SK-N-SH (cell line): Measurements from ENCODE around the gene KRTAP10-7. TPM values are rescaled to one million over a fixed set of nuclear protein-coding genes. Genes with fewer than 3 reads are reported as not detected.
"Not testable (repeated sequence)": the region's sequence is repeated elsewhere in the genome, so short reads cannot be mapped to it uniquely, and the experiment has no call there.

Source experiments
- CTCF ChIA-PET: fragments of 300-600, 350-600 bp; formaldehyde crosslinking; extraction: SDS; loops from one replicate; lab custom pipeline; 2021; lab: Yijun Ruan, JAX
- POLR2A ChIA-PET: fragments of 350-600 bp; sonication (Branson Sonifier 250); formaldehyde crosslinking; extraction: SDS; loops from one replicate; lab custom pipeline; 2020; ENCODE audit warnings: antibody characterized with exemption, inconsistent platforms; lab: Yijun Ruan, JAX
- DNase-seq: peaks from one replicate; pipeline ENCODE4 v3.0.0; 2012
- H2AFZ ChIP-seq: fragments of 200-600 bp; sonication (generic); 2 replicates; pipeline ENCODE4 v1.8.1; 2016; ENCODE audit warnings: antibody characterized with exemption, mild to moderate bottlenecking, low read depth
- H3F3A ChIP-seq: fragments of 200-600 bp; sonication (generic); replicated peaks from 2 replicates; pipeline ENCODE3; 2016; ENCODE audit warnings: antibody characterized with exemption, mild to moderate bottlenecking; ENCODE audit not compliant: insufficient read depth
- H3K27ac ChIP-seq, 2 experiments: fragments of 200-500 bp in 1 of 2; fragments of 200-600 bp in 1 of 2; sonication (Bioruptor generic) in 1 of 2; sonication (generic), shearing (Covaris generic) in 1 of 2; 2 replicates each; pipeline versions ENCODE4 v1.5.1 to v1.6.1; 2014 to 2016; ENCODE audit warnings: low read depth in 2 of 2, inconsistent platforms in 1 of 2, low read length in 1 of 2, mild to moderate bottlenecking in 1 of 2, mixed read lengths in 1 of 2
- H3K27me3 ChIP-seq: fragments of 200-600 bp; sonication (generic), shearing (Covaris generic); 2 replicates; pipeline ENCODE4 v1.6.1; 2016; ENCODE audit warnings: mixed run types; ENCODE audit not compliant: insufficient read depth
- H3K36me3 ChIP-seq, 2 experiments: fragments of 200-500 bp in 1 of 2; fragments of 200-600 bp in 1 of 2; sonication (Bioruptor generic) in 1 of 2; sonication (generic) in 1 of 2; replicated peaks in 1 of 2; 2 replicates each; pipeline versions ENCODE3 to v1.5.1; 2014 to 2016; ENCODE audit warnings: low read length in 1 of 2, mild to moderate bottlenecking in 1 of 2; ENCODE audit not compliant: insufficient read depth in 2 of 2, control insufficient read depth in 1 of 2
- H3K4me1 ChIP-seq, 2 experiments: fragments of 200-500 bp in 1 of 2; fragments of 200-600 bp in 1 of 2; sonication (Bioruptor generic) in 1 of 2; sonication (generic), shearing (Covaris generic) in 1 of 2; 2 replicates each; pipeline versions ENCODE4 v1.5.1 to v1.6.1; 2014 to 2016; ENCODE audit warnings: low read depth in 1 of 2, low read length in 1 of 2, mixed run types in 1 of 2; ENCODE audit not compliant: insufficient read depth in 2 of 2, control insufficient read depth in 1 of 2
- H3K4me2 ChIP-seq: fragments of 200-600 bp; sonication (generic), shearing (Covaris generic); 2 replicates; pipeline ENCODE4 v1.6.1; 2017; ENCODE audit warnings: mixed run types
- H3K4me3 ChIP-seq, 2 experiments: fragments of 200-500 bp in 1 of 2; fragments of 200-600 bp in 1 of 2; sonication (Bioruptor generic) in 1 of 2; sonication (generic), shearing (Covaris generic) in 1 of 2; 2 replicates each; pipeline versions ENCODE4 v1.5.1 to v1.8.1; 2014 to 2016; ENCODE audit warnings: low read depth in 2 of 2, inconsistent platforms in 1 of 2, low read length in 1 of 2, mild to moderate bottlenecking in 1 of 2, mixed read lengths in 1 of 2, moderate library complexity in 1 of 2
- H3K79me2 ChIP-seq: fragments of 200-600 bp; sonication (generic); 2 replicates; pipeline ENCODE4 v1.8.1; 2017; ENCODE audit warnings: mild to moderate bottlenecking; ENCODE audit not compliant: insufficient read depth
- H3K9ac ChIP-seq: fragments of 200-600 bp; sonication (generic); 2 replicates; pipeline ENCODE4 v1.6.1; 2017; ENCODE audit warnings: mixed run types
- H3K9me2 ChIP-seq: fragments of 200-600 bp; sonication (generic); 2 replicates; pipeline ENCODE4 v1.6.1; 2017; ENCODE audit warnings: mixed run types
- H3K9me3 ChIP-seq: fragments of 200-600 bp; sonication (generic); 2 replicates; pipeline ENCODE4 v1.6.1; 2017; ENCODE audit warnings: mixed run types, mild to moderate bottlenecking, moderate library complexity
- H4K20me1 ChIP-seq: fragments of 200-600 bp; sonication (generic); 2 replicates; pipeline ENCODE4 v1.6.1; 2017; ENCODE audit warnings: mild to moderate bottlenecking, mixed run types; ENCODE audit not compliant: insufficient read depth
- RFX5 ChIP-seq: IDR thresholded peaks from 2 replicates; pipeline ENCODE4 v1.6.1; 2012; ENCODE audit warnings: mild to moderate bottlenecking, improper control_type of control experiment, low read length
- SMC3 ChIP-seq: IDR thresholded peaks from 2 replicates; pipeline ENCODE4 v1.6.1; 2012; ENCODE audit warnings: low read depth, low read length, improper control_type of control experiment
- WGBS: methylation state at CpG from one replicate; pipeline ENCODE4 v1.1.6; 2017; ENCODE audit warnings: low lambda C conversion rate; 5-methylcytosine and 5-hydroxymethylcytosine counted together
- polyA plus RNA-seq, 3 experiments: library from polyadenylated mRNA; depleted of rRNA; stranded (reverse); fragments of >200 nt; gene quantifications; 2 replicates each; pipeline ENCODE4 v1.2.3, GENCODE V29; 2012
- TF ChIP-seq, protein P1 (sequence below): fragments of 200-600 bp; sonication (generic); IDR thresholded peaks from 2 replicates; pipeline ENCODE4 v1.6.1; 2017; ENCODE audit warnings: antibody characterized with exemption, mild to moderate bottlenecking, moderate library complexity
- TF ChIP-seq, protein P2 (sequence below): IDR thresholded peaks from 2 replicates; pipeline ENCODE4 v1.4.0; 2012; ENCODE audit warnings: low read depth, borderline replicate concordance

Gene KRTAP10-7
- polyA plus RNA-seq, 1 of the 3 experiments (the other 2 are of a cell fraction): not detected

GRCh38 chr21:44609193-44609592 is 8.8 kb downstream of the KRTAP10-7 start (continued):
- TF ChIP-seq, protein P1, sequence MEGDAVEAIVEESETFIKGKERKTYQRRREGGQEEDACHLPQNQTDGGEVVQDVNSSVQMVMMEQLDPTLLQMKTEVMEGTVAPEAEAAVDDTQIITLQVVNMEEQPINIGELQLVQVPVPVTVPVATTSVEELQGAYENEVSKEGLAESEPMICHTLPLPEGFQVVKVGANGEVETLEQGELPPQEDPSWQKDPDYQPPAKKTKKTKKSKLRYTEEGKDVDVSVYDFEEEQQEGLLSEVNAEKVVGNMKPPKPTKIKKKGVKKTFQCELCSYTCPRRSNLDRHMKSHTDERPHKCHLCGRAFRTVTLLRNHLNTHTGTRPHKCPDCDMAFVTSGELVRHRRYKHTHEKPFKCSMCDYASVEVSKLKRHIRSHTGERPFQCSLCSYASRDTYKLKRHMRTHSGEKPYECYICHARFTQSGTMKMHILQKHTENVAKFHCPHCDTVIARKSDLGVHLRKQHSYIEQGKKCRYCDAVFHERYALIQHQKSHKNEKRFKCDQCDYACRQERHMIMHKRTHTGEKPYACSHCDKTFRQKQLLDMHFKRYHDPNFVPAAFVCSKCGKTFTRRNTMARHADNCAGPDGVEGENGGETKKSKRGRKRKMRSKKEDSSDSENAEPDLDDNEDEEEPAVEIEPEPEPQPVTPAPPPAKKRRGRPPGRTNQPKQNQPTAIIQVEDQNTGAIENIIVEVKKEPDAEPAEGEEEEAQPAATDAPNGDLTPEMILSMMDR: no peak
- TF ChIP-seq RFX5: no peak

DNA sequence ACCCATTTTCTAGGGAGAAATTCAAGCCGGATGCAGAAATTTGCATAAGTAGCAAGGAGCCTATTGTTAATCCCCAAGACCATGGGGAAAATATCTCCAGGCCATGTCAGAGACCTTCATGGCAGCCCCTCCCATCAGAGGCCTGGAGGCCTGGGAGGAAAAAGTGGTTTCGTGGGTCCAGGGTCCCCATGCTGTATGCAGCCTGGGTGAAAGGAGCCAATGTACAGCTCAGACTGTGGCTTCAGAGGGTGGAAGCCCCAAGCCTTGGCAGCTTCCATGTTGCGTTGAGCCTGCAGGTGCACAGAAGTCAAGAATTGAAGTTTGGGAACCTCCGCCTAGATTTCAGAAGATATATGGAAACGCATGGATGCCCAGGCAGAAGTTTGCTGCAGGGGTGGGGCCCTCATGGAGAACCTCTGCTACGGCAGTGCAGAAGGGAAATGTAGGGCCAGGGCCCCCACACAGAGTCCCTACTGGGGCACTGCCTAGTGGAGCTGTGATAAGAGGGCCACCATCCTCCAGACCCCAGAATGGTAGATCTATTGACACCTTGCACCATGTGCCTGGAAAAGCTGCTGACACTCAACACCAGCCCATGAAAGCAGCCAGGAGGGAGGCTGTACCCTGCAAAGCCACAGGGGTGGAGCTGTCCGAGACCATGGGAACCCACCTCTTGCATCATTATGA is 9.9 kb downstream of the KRTAP10-7 start:
- H3K4me3 ChIP-seq, H3K4me1 ChIP-seq, H3K36me3 ChIP-seq, H3F3A ChIP-seq, H3K9me3 ChIP-seq, H3K9ac ChIP-seq, DNase-seq, H3K79me2 ChIP-seq, H3K9me2 ChIP-seq, H2AFZ ChIP-seq, H3K27ac ChIP-seq, H3K4me2 ChIP-seq, CTCF ChIA-PET, H4K20me1 ChIP-seq, POLR2A ChIA-PET: not testable (repeated sequence)
- H3K27me3 ChIP-seq: peaks cover 29% of the 10 kb centered on the region
- 34% methylated on average over 6 of the region's 7 CpGs for WGBS

DNA sequence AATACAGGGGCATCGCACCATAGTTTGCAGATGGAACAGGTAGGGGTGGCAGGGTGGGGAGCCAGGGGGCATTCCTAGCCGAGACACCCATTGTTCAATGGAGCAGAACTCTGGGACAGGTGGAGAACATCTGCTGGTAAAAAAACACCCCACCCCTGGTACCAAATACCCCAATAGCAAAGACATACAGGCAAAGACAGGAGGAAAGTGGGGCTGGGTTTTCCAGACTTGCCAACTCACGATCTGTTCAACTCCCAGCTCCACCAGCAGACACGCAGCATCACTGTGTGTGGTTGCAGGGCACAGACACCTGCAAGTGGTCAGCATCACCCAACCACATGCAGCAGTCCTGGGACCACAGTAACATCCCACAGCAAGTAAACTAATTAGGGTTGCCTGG is 11.2 kb downstream of the KRTAP10-7 start:
- WGBS: 9% methylated on average over 4 of the region's 4 CpGs
- TF ChIP-seq, protein P1: no peak
- TF ChIP-seq, protein P2, sequence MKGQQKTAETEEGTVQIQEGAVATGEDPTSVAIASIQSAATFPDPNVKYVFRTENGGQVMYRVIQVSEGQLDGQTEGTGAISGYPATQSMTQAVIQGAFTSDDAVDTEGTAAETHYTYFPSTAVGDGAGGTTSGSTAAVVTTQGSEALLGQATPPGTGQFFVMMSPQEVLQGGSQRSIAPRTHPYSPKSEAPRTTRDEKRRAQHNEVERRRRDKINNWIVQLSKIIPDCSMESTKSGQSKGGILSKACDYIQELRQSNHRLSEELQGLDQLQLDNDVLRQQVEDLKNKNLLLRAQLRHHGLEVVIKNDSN: no peak
- no peak for TF ChIP-seq SMC3
- TF ChIP-seq, all 33 proteins: peak for 0

More for the DNA sequence above, 11.2 kb downstream of the KRTAP10-7 start:
- no peaks in the 10 kb centered on the region for H3K9me2 ChIP-seq
- no peak for DNase-seq
- no peak overlapping the region for H2AFZ ChIP-seq
- ChIA-PET POLR2A (no interaction called here), CTCF (interaction anchor here (1.0 kb wide), 1 partner anchor 9 kb away, joined by 3 read pairs; no protein-coding TSS in a partner anchor)
- no peaks in the 10 kb centered on the region for H4K20me1 ChIP-seq
- H3K27me3 ChIP-seq: peaks cover 42% of the 10 kb centered on the region
- H3K4me1 ChIP-seq: no peaks in the 10 kb centered on the region
- H3K27ac ChIP-seq: no peak overlapping the region
- H3K4me3 ChIP-seq: no peak overlapping the region
- no peaks in the 10 kb centered on the region for H3F3A ChIP-seq
- H3K9ac ChIP-seq: no peak overlapping the region
- no peak overlapping the region for H3K4me2 ChIP-seq
- H3K79me2 ChIP-seq: no peaks in the 10 kb centered on the region
- no peaks in the 10 kb centered on the region for H3K9me3 ChIP-seq
- H3K36me3 ChIP-seq: no peaks in the 10 kb centered on the region
